ENCODE measurements around the gene FOXD1. TPM values are rescaled to one million over a fixed set of nuclear protein-coding genes. Genes with fewer than 3 reads are reported as not detected.
A peak's percentile ranks its signal among the peaks of the same experiment; 100 is the strongest.

Gene FOXD1
- total and polyA plus RNA-seq, 9 of the 15 experiments (the other 6 are each of a cell fraction or from before 2014, with no cell fraction given): 0.03 to 0.40 (median 0.10) TPM; not detected in 4

DNA sequence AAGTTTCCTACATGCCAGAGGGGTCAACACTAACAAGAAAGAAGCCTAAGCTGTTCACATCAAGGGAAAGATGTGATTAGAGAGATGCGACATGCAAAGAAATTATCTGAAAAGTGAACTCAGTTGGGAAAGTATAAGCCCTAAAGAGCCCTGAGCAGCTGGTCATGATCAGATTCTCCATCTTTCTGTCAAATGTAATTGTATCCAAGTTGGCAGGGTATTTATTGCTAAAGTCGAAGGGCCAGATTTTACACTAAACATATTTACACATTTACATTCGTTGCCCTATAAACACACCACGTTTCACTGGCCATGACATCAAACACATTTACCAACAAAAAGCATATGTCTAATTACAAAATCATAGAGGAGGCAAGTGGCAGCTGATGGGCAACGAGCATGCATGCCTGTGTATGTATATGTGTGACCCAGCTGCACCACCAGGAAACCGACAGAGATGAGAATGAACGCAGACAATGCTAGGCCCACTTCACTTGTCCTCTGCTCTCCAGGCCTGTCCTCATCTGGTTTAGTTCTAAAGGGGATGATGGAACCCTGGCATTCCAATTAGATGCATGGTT lies 6.3 kb downstream of the FOXD1 start:
- under 1% methylated on average over 7 of the region's 7 CpGs for WGBS (ENCODE audit: insufficient coverage, low coverage, missing lambda C conversion rate)
- Histone ChIP-seq H3K27me3 (ENCODE audit: control insufficient read depth in 2 of 2, insufficient read depth in 2 of 2, low read length in 2 of 2) (peaks cover 45 to 57% of the 10 kb centered on the region in 2 experiments), H3K4me1 (replicated peaks in 1 of 2; ENCODE audit: control insufficient read depth in 2 of 2, insufficient read depth in 2 of 2, low read length in 2 of 2) (peaks cover 0 to 17% of the 10 kb centered on the region in 2 experiments; a peak in 2 of 5 replicates), H3K79me2 (ENCODE audit: control insufficient read depth, insufficient read depth, low read length) (no peaks in the 10 kb centered on the region), H3K9me1 (ENCODE audit: control insufficient read depth, insufficient read depth, low read length) (no peaks in the 10 kb centered on the region), H3K27ac (ENCODE audit: extremely low read depth, low read depth, low read length) (no peak overlapping the region), H3K4me2 (ENCODE audit: insufficient read depth, low read length) (no peak overlapping the region), H2AFZ (ENCODE audit: low read depth, low read length) (no peak overlapping the region), H3K4me3 (no peak overlapping the region), H4K20me1 (replicated peaks; ENCODE audit: control insufficient read depth, insufficient read depth, low read length) (peaks cover 5% of the 10 kb centered on the region; the same call in 1 of the 2 replicates), H3K36me3 (ENCODE audit: control insufficient read depth, insufficient read depth, low read length) (no peaks in the 10 kb centered on the region), H3K9ac (ENCODE audit: insufficient read depth in 1 of 2, low read depth in 2 of 2, low read length in 2 of 2) (no peak overlapping the region), H3K9me3 (replicated peaks; ENCODE audit: control insufficient read depth, insufficient read depth, low read depth, low read length) (no peaks in the 10 kb centered on the region; the same call in 1 of the 2 replicates)
- FAIRE-seq: no peak
- in situ Hi-C loops (cut with MboI): no loop called here
- DNase-seq (ENCODE audit: extremely low read depth in 1 of 4, low spot score in 3 of 4): no peak
- no TSS peak for BruUV-seq (replicated peaks)
- TF ChIP-seq, protein P1, sequence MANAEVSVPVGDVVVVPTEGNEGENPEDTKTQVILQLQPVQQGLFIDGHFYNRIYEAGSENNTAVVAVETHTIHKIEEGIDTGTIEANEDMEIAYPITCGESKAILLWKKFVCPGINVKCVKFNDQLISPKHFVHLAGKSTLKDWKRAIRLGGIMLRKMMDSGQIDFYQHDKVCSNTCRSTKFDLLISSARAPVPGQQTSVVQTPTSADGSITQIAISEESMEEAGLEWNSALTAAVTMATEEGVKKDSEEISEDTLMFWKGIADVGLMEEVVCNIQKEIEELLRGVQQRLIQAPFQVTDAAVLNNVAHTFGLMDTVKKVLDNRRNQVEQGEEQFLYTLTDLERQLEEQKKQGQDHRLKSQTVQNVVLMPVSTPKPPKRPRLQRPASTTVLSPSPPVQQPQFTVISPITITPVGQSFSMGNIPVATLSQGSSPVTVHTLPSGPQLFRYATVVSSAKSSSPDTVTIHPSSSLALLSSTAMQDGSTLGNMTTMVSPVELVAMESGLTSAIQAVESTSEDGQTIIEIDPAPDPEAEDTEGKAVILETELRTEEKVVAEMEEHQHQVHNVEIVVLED (CRISPR knock-in tag; IDR thresholded peaks at IDR 0.05): no peak
- TF ChIP-seq ZBED1 (IDR thresholded peaks at IDR 0.05): no peak
- peak; percentile 74 for TF ChIP-seq CBX2 (IDR thresholded peaks at IDR 0.05; ENCODE audit: insufficient read depth, low read length, poor library complexity, severe bottlenecking)
- no peak for ATAC-seq
- POLR2A ChIA-PET: no interaction called here
- intact Hi-C loops (cut with micrococcal nuclease): no loop called here
- CTCF ChIA-PET (ENCODE audit: low intra/inter-chr PET ratio): no interaction called here

DNA sequence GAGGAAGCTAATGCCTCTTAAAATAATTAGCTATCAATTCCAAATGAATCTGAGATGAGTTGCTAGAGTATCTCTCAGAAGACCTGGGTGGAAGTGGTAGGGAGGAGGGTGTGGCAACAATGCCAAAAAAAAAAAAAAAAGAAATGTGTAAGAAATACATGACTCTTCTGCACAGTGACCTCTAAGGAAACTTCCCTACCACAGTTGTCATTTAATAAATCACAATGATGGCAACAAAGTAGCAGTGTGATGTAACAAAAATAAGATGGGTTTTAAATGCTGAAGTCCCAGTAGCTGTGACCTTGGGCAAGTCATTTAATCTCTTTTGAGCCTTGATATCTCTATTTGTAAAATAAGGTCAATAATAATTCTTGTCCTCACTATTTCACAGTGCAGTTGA lies 7.2 kb downstream of the FOXD1 start:
- no TSS peak for BruUV-seq (replicated peaks)
- H4K20me1 ChIP-seq (replicated peaks; ENCODE audit: control insufficient read depth, insufficient read depth, low read length): peaks cover 5% of the 10 kb centered on the region; the same call in 1 of the 2 replicates
- no peak overlapping the region for H3K4me3 ChIP-seq
- in situ Hi-C loops (cut with MboI): no loop called here
- DNase-seq (ENCODE audit: extremely low read depth in 1 of 4, low spot score in 3 of 4) (no peak), FAIRE-seq (no peak), ATAC-seq (no peak)
- no peaks in the 10 kb centered on the region for H3K79me2 ChIP-seq (ENCODE audit: control insufficient read depth, insufficient read depth, low read length)
- no peak overlapping the region for H3K9ac ChIP-seq (ENCODE audit: insufficient read depth in 1 of 2, low read depth in 2 of 2, low read length in 2 of 2)
- no peak overlapping the region for H2AFZ ChIP-seq (ENCODE audit: low read depth, low read length)
- H3K27ac ChIP-seq (ENCODE audit: extremely low read depth, low read depth, low read length): no peak overlapping the region
- H3K9me1 ChIP-seq (ENCODE audit: control insufficient read depth, insufficient read depth, low read length): no peaks in the 10 kb centered on the region
- peaks cover 0 to 19% of the 10 kb centered on the region in 2 experiments; a peak in 2 of 5 replicates for H3K4me1 ChIP-seq (replicated peaks in 1 of 2; ENCODE audit: control insufficient read depth in 2 of 2, insufficient read depth in 2 of 2, low read length in 2 of 2)
- no peaks in the 10 kb centered on the region for H3K36me3 ChIP-seq (ENCODE audit: control insufficient read depth, insufficient read depth, low read length)
- no peak overlapping the region for H3K4me2 ChIP-seq (ENCODE audit: insufficient read depth, low read length)
- ChIA-PET POLR2A (interaction anchor here (0.7 kb wide), 1 partner anchor 544 kb away, joined by 3 read pairs; no protein-coding TSS in a partner anchor), CTCF (ENCODE audit: low intra/inter-chr PET ratio) (interaction anchor here (0.7 kb wide), 1 partner anchor 79 kb away, joined by 3 read pairs; no protein-coding TSS in a partner anchor)
- intact Hi-C loops (cut with micrococcal nuclease): no loop called here
- peaks cover 49 to 60% of the 10 kb centered on the region in 2 experiments for H3K27me3 ChIP-seq (ENCODE audit: control insufficient read depth in 2 of 2, insufficient read depth in 2 of 2, low read length in 2 of 2)
- H3K9me3 ChIP-seq (replicated peaks; ENCODE audit: control insufficient read depth, insufficient read depth, low read depth, low read length): no peaks in the 10 kb centered on the region; the same call in 1 of the 2 replicates
- TF ChIP-seq ZNF232 (CRISPR knock-in tag; IDR thresholded peaks at IDR 0.05) (no peak), RAD21 (CRISPR knock-in tag; conservative IDR thresholded peaks at IDR 0.05 in 1 of 2, IDR thresholded peaks at IDR 0.05 in 1 of 2) (no peak), ZNF79 (CRISPR knock-in tag; IDR thresholded peaks at IDR 0.05; ENCODE audit: low read depth) (no peak), TARDBP (IDR thresholded peaks at IDR 0.05) (no peak), CEBPB (tag; IDR thresholded peaks at IDR 0.05) (no peak), NUFIP1 (IDR thresholded peaks at IDR 0.05; ENCODE audit: partially characterized antibody) (no peak), BACH1 (tag; IDR thresholded peaks at IDR 0.05) (no peak), ZNF778 (CRISPR knock-in tag; IDR thresholded peaks at IDR 0.05) (no peak)
- TF ChIP-seq, protein P2, sequence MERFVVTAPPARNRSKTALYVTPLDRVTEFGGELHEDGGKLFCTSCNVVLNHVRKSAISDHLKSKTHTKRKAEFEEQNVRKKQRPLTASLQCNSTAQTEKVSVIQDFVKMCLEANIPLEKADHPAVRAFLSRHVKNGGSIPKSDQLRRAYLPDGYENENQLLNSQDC (CRISPR knock-in tag; IDR thresholded peaks at IDR 0.05): no peak

All from K562 (cell line).